GM12878 (cell line): ENCODE measurements around the gene ANKRD13D. TPM values are rescaled to one million over a fixed set of nuclear protein-coding genes. Genes with fewer than 3 reads are reported as not detected.

Experiments used
- ATAC-seq: fragments of 200-7000 bp; cut with Tn5 transposase; 3 replicates; pipeline ENCODE4 v1.9.1; 2020; ENCODE audit warnings: mild to moderate bottlenecking, moderate library complexity
- BruUV-seq: library from RNA; stranded (reverse); fragments of 400-500 nt; replicated peaks from 2 replicates; lab custom pipeline; 2021; lab: Mats Ljungman, UMichigan
- CTCF ChIA-PET: fragments of 300-600 bp; sonication (Branson Sonifier 250); formaldehyde crosslinking; extraction: SDS; loops from one replicate; lab custom pipeline; 2021; ENCODE audit warnings: inconsistent platforms; lab: Yijun Ruan, JAX
- POLR2A ChIA-PET: fragments of 350-600 bp; formaldehyde crosslinking; extraction: SDS; loops from one replicate; lab custom pipeline; 2021; ENCODE audit warnings: inconsistent platforms; lab: Charles Lee
- RAD21 ChIA-PET: fragments of 300-600 bp; sonication (Branson Sonifier 250); formaldehyde crosslinking; loops from one replicate; lab custom pipeline; 2023; ENCODE audit warnings: antibody characterized with exemption; ENCODE audit not compliant: unreplicated experiment; lab: Charles Lee
- SMC1A ChIA-PET: fragments of 300-600 bp; sonication (Branson Sonifier 250); formaldehyde crosslinking; loops from one replicate; lab custom pipeline; 2023; ENCODE audit not compliant: unreplicated experiment, uncharacterized antibody; lab: Charles Lee
- DNase-seq: peaks from one replicate; pipeline ENCODE4 v3.0.0-alpha.2; 2011; ENCODE audit warnings: low read depth, low spot score
- FAIRE-seq: peaks from 3 replicates; lab custom pipeline; 2011; peaks lifted over from hg19 to GRCh38; lab: Jason Lieb, UNC
- H2AFZ ChIP-seq: 2 replicates; pipeline ENCODE4 v1.6.0; 2011; ENCODE audit warnings: low read depth, low read length, control low read depth; ENCODE audit not compliant: control insufficient read depth
- H3K27ac ChIP-seq: 2 replicates; pipeline ENCODE4 v1.5.1; 2011; ENCODE audit warnings: control low read depth; ENCODE audit not compliant: control insufficient read depth, insufficient read depth
- H3K27me3 ChIP-seq, 2 experiments: replicated peaks in 1 of 2; 2 replicates each; pipeline versions ENCODE4 v1.6.0 to v1.6.1; 2011; ENCODE audit warnings: low read length in 1 of 2; ENCODE audit not compliant: control insufficient read depth in 2 of 2, insufficient read depth in 2 of 2
- H3K36me3 ChIP-seq, 2 experiments: 2 replicates each; pipeline ENCODE4 v1.5.1; 2011; ENCODE audit warnings: low read length in 1 of 2; ENCODE audit not compliant: control insufficient read depth in 2 of 2, insufficient read depth in 2 of 2
- H3K4me1 ChIP-seq: 2 replicates; pipeline ENCODE4 v1.6.1; 2011; ENCODE audit warnings: mild to moderate bottlenecking, low read length, moderate library complexity, mixed read lengths; ENCODE audit not compliant: control insufficient read depth, insufficient read depth
- H3K4me2 ChIP-seq: 2 replicates; pipeline ENCODE4 v1.6.0; 2011; ENCODE audit warnings: control low read depth; ENCODE audit not compliant: control insufficient read depth, insufficient read depth
- H3K4me3 ChIP-seq: fragments of 200-600 bp; sonication (generic); 2 replicates; pipeline ENCODE4 v1.5.1; 2016
- H3K79me2 ChIP-seq: 2 replicates; pipeline ENCODE4 v1.6.0; 2011; ENCODE audit warnings: low read length; ENCODE audit not compliant: control insufficient read depth, insufficient read depth
- H3K9ac ChIP-seq: 2 replicates; pipeline ENCODE4 v1.8.0; 2011; ENCODE audit warnings: low read length, control low read depth, mixed read lengths; ENCODE audit not compliant: control insufficient read depth, insufficient read depth
- H3K9me3 ChIP-seq: replicated peaks from 3 replicates; pipeline ENCODE4 v1.5.1; 2011; ENCODE audit warnings: mild to moderate bottlenecking, low read length; ENCODE audit not compliant: control insufficient read depth, insufficient read depth
- H4K20me1 ChIP-seq: 2 replicates; pipeline ENCODE4 v1.6.0; 2011; ENCODE audit not compliant: control insufficient read depth, insufficient read depth
- EED ChIP-seq: sonication (generic); IDR thresholded peaks from 2 replicates; pipeline ENCODE4 v1.6.1; 2016; ENCODE audit warnings: antibody characterized with exemption, low read depth
- ESRRA ChIP-seq: IDR thresholded peaks from 2 replicates; pipeline ENCODE4 v1.6.1; 2012; ENCODE audit warnings: mild to moderate bottlenecking, low read length, improper control_type of control experiment
- HSF1 ChIP-seq: fragments of 150-350 bp; IDR thresholded peaks from 2 replicates; pipeline ENCODE4 v1.6.1; 2014; ENCODE audit warnings: mild to moderate bottlenecking, low read depth, low read length
- NBN ChIP-seq: fragments of 450-650 bp; IDR thresholded peaks from 2 replicates; pipeline ENCODE4 v1.6.1; 2016
- PML ChIP-seq: IDR thresholded peaks from 2 replicates; pipeline ENCODE4 v1.6.1; 2012; ENCODE audit warnings: low read length, inconsistent platforms
- RCOR1 ChIP-seq: conservative IDR thresholded peaks from 2 replicates; pipeline ENCODE4 v1.6.1; 2012; ENCODE audit warnings: low read depth, low read length, improper control_type of control experiment
- RELB ChIP-seq: fragments of 450-650 bp; IDR thresholded peaks from 2 replicates; pipeline ENCODE4 v1.6.1; 2017; ENCODE audit warnings: low read depth, mild to moderate bottlenecking, moderate library complexity
- RUNX3 ChIP-seq: IDR thresholded peaks from 2 replicates; pipeline ENCODE4 v1.6.1; 2012; ENCODE audit warnings: low read length, inconsistent platforms
- STAT1 ChIP-seq: fragments of 450-650 bp; conservative IDR thresholded peaks from 2 replicates; pipeline ENCODE4 v1.6.1; 2014; ENCODE audit warnings: antibody characterized with exemption, mild to moderate bottlenecking
- ZBTB33 ChIP-seq: fragments of 450-650 bp; IDR thresholded peaks from 2 replicates; pipeline ENCODE4 v1.6.1; 2017; ENCODE audit warnings: mild to moderate bottlenecking
- ZNF687 ChIP-seq: fragments of 450-650 bp; IDR thresholded peaks from 2 replicates; pipeline ENCODE4 v1.6.1; 2017; ENCODE audit warnings: mild to moderate bottlenecking, moderate library complexity
- WGBS: methylation state at CpG from one replicate; pipeline ENCODE4 v1.1.6; 2016; ENCODE audit warnings: low lambda C conversion rate; ENCODE audit not compliant: insufficient replicate concordance, insufficient coverage; ENCODE audit errors: missing lambda C conversion rate; 5-methylcytosine and 5-hydroxymethylcytosine counted together
- in situ Hi-C: fragments of 300-500 bp; cut with MboI; formaldehyde crosslinking; loops from 9 replicates; pipeline ENCODE4 v1.14.3; 2018; ENCODE audit warnings: mixed read lengths
- intact Hi-C: fragments of 100-400 bp; cut with micrococcal nuclease; formaldehyde crosslinking; loops from one replicate; pipeline ENCODE4 v1.14.2; 2022; ENCODE audit not compliant: unreplicated experiment
- polyA plus RNA-seq, 11 experiments: library from polyadenylated mRNA; depleted of rRNA in 4 of 11; unstranded in 6 of 11; stranded (reverse) in 5 of 11; fragments of >200 nt; fragmentation: Nextera tagmentation in 4 of 11; fragmentation: Illumina TruSeq in 1 of 11; extraction: Ambion mirVana in 4 of 11; extraction: Trizol in 1 of 11; gene quantifications; 1 replicate in 1 of 11; 2 replicates in 10 of 11; pipeline versions ENCODE4 v1.2.1 to v1.2.3, GENCODE V29; 2011 to 2016; ENCODE audit warnings: inconsistent platforms in 2 of 11, missing spikeins in 2 of 11, low read depth in 1 of 11
- total RNA-seq, 4 experiments: library from RNA; depleted of rRNA in 3 of 4; stranded (reverse); fragments of >200 nt in 3 of 4; fragmentation: Illumina TruSeq in 1 of 4; extraction: Trizol in 1 of 4; gene quantifications; 2 replicates each; pipeline versions ENCODE4 v1.2.1 to v1.2.3, GENCODE V29; 2013 to 2021

The ANKRD13D gene
- total and polyA plus RNA-seq, 10 of the 15 experiments (the other 5 are each of a cell fraction or from before 2014, with no cell fraction given) = 2.0 to 56.2 (median 21.4) TPM

GRCh38 chr11:67276781-67277230, 12.3 kb upstream of the ANKRD13D start (continued):
- TF ChIP-seq ZNF687 = peak; percentile 82

GRCh38 chr11:67277231-67277961, 11.7 kb upstream of the ANKRD13D start:
- no peaks in the 10 kb centered on the region for H3K27me3 ChIP-seq
- peaks cover 66% of the 10 kb centered on the region for H3K79me2 ChIP-seq
- H4K20me1 ChIP-seq = no peaks in the 10 kb centered on the region
- H3K4me1 ChIP-seq = peaks cover 47% of the 10 kb centered on the region
- CTCF ChIA-PET = interaction anchor here (0.6 to 2.0 kb wide), 10 partner anchors 9 to 224 kb away, joined by 3 to 20 read pairs (median 5); partner anchors contain the start of genes ANKRD13D and GRK2
- ATAC-seq (peak; percentile 95), FAIRE-seq (peak; percentile 86), DNase-seq (peak; percentile 66)
- peak overlapping the region; percentile 84 for H3K4me2 ChIP-seq
- POLR2A ChIA-PET = interaction anchor here (0.5 to 2.6 kb wide), 13 partner anchors 9 to 164 kb away, joined by 3 to 25 read pairs (median 6); partner anchors contain the start of genes ANKRD13D, GRK2 and POLD4
- peak overlapping the region; percentile 28; the same call in 1 of the 2 replicates for H2AFZ ChIP-seq
- no TSS peak for BruUV-seq
- intact Hi-C loops = loop anchor here (1.0 kb wide), 2 partner anchors 9 to 11 kb away; no protein-coding TSS in a partner anchor
- in situ Hi-C loops = no loop called here
- peak overlapping the region; percentile 57; the same call in 1 of the 2 replicates for H3K4me3 ChIP-seq
- under 1% methylated on average over 24 of the region's 24 CpGs for WGBS
- peaks cover 29 to 58% of the 10 kb centered on the region in 2 experiments for H3K36me3 ChIP-seq
- H3K9ac ChIP-seq = peak overlapping the region; percentile 69
- H3K9me3 ChIP-seq = no peaks in the 10 kb centered on the region
- peak overlapping the region; percentile 99 for H3K27ac ChIP-seq
- SMC1A ChIA-PET = interaction anchor here (0.7 to 1.9 kb wide), 11 partner anchors 9 to 183 kb away, joined by 3 to 9 read pairs (median 4); partner anchors contain the start of genes GRK2 and POLD4
- RAD21 ChIA-PET = interaction anchor here (0.7 to 1.9 kb wide), 12 partner anchors 8 to 224 kb away, joined by 3 to 14 read pairs (median 4); partner anchors contain the start of genes ANKRD13D and GRK2
- TF ChIP-seq PML (no peak), HSF1 (no peak), EED (peak; percentile 87), ZBTB33 (0 out of 2 replicates have a peak, but pooled peaks have one; percentile 56), RUNX3 (no peak), NBN (peak; percentile 94), STAT1 (0 out of 2 replicates have a peak, but pooled peaks have one; percentile 45), RCOR1 (no peak), ESRRA (0 out of 2 replicates have a peak, but pooled peaks have one; percentile 42), RELB (peak; percentile 84)
